NCI-H2196 (cell line): ENCODE results near the gene SRRM3.
A peak's percentile ranks its signal among the peaks of the same experiment; 100 is the strongest.
"Not testable (repeated sequence)": the region's sequence is repeated elsewhere in the genome, so short reads cannot be mapped to it uniquely, and the experiment has no call there.

Experiments
- DNase-seq: peaks from one replicate; lab custom pipeline; 2025; ENCODE audit not compliant: unreplicated experiment; lab: John Stamatoyannopoulos, UW

SRRM3 gene

GRCh38 chr7:76226878-76227423, 25.3 kb downstream of the SRRM3 start:
- not testable (repeated sequence) for DNase-seq

- no peak for DNase-seq
Measured at GRCh38 chr7:76230214-76230613, 28.5 kb downstream of the SRRM3 start.

GRCh38 chr7:76231071-76231470, 29.4 kb downstream of the SRRM3 start:
- no peak for DNase-seq

- no peak for DNase-seq
Measured at GRCh38 chr7:76231583-76231982, 29.9 kb downstream of the SRRM3 start.

GRCh38 chr7:76232698-76233097, 31.0 kb downstream of the SRRM3 start:
- no peak for DNase-seq

- DNase-seq = no peak
Measured at GRCh38 chr7:76233538-76234281, 32.0 kb downstream of the SRRM3 start.

- DNase-seq = no peak
Measured at GRCh38 chr7:76234282-76234584, 32.5 kb downstream of the SRRM3 start.

GRCh38 chr7:76234931-76235441, 33.3 kb downstream of the SRRM3 start:
- DNase-seq = no peak

- no peak for DNase-seq
Measured at GRCh38 chr7:76236224-76236623, 34.5 kb downstream of the SRRM3 start.

GRCh38 chr7:76238326-76238725, 36.6 kb downstream of the SRRM3 start:
- DNase-seq = no peak

GRCh38 chr7:76241141-76241540, 39.4 kb downstream of the SRRM3 start:
- no peak for DNase-seq

GRCh38 chr7:76242517-76243063, 40.9 kb downstream of the SRRM3 start:
- DNase-seq = not testable (repeated sequence)

- no peak for DNase-seq
Measured at GRCh38 chr7:76244781-76245391, 43.2 kb downstream of the SRRM3 start.

GRCh38 chr7:76246804-76247389, 45.2 kb downstream of the SRRM3 start:
- DNase-seq = no peak

- no peak for DNase-seq
Measured at GRCh38 chr7:76247938-76248337, 46.2 kb downstream of the SRRM3 start.

GRCh38 chr7:76252021-76252420, 50.3 kb downstream of the SRRM3 start:
- no peak for DNase-seq

- no peak for DNase-seq
Measured at GRCh38 chr7:76254781-76255180, 53.1 kb downstream of the SRRM3 start.

GRCh38 chr7:76257973-76258372, 56.3 kb downstream of the SRRM3 start:
- DNase-seq = no peak

- no peak for DNase-seq
Measured at GRCh38 chr7:76259124-76260093, 57.7 kb downstream of the SRRM3 start.

- peak; percentile 65 for DNase-seq
Measured at GRCh38 chr7:76260171-76260703, 58.5 kb downstream of the SRRM3 start.
